Esophagus muscularis mucosa (tissue), 3 donors: ENCODE measurements around the gene PHLDA2.

Experiments
- POLR2A ChIP-seq: fragments of 450-650 bp; IDR thresholded peaks from one replicate; pipeline ENCODE4 v1.6.1; 2017; ENCODE audit warnings: antibody characterized with exemption, moderate library complexity, mild to moderate bottlenecking, low read depth
- POLR2AphosphoS5 ChIP-seq, 2 donors: sonication (generic); formaldehyde crosslinking; IDR thresholded peaks; one replicate each; pipeline ENCODE4 v1.6.1; 2017; ENCODE audit warnings: antibody characterized with exemption in 2 of 2
- TF ChIP-seq, protein P1 (sequence below), 3 experiments: fragments of 200-600 bp in 2 of 3; fragments of 450-650 bp in 1 of 3; sonication (generic) in 2 of 3; IDR thresholded peaks; one replicate each; pipeline ENCODE4 v1.5.1; 2017 to 2019; ENCODE audit warnings: antibody characterized with exemption in 3 of 3, mild to moderate bottlenecking in 2 of 3, moderate library complexity in 1 of 3

DNA sequence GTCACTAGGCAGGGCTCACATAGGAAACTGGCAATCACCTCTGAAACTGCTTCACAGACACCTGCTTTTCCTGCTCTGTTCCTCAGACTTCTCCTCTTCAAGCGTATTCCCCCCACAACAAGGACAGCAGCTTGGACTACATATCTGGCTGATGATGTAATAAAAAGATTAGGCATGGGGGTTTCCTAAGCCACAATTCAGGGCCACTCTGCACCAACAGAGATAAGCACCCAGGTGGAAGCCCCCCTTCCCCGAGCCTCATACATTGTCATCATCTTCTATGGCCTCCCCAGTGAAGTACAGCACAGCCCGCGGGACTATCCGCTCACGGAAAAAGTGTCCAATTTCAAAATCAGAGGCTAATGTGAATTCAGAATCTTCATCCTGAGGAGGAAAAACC is 25.0 kb upstream of the PHLDA2 start:
- TF ChIP-seq, protein P1, sequence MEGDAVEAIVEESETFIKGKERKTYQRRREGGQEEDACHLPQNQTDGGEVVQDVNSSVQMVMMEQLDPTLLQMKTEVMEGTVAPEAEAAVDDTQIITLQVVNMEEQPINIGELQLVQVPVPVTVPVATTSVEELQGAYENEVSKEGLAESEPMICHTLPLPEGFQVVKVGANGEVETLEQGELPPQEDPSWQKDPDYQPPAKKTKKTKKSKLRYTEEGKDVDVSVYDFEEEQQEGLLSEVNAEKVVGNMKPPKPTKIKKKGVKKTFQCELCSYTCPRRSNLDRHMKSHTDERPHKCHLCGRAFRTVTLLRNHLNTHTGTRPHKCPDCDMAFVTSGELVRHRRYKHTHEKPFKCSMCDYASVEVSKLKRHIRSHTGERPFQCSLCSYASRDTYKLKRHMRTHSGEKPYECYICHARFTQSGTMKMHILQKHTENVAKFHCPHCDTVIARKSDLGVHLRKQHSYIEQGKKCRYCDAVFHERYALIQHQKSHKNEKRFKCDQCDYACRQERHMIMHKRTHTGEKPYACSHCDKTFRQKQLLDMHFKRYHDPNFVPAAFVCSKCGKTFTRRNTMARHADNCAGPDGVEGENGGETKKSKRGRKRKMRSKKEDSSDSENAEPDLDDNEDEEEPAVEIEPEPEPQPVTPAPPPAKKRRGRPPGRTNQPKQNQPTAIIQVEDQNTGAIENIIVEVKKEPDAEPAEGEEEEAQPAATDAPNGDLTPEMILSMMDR (IDR thresholded peaks at IDR 0.05): no peak
- no peak for TF ChIP-seq POLR2A
- no peak for TF ChIP-seq POLR2AphosphoS5 (IDR thresholded peaks at IDR 0.05)
